ENCODE measurements around the gene MARCHF5.

DNA sequence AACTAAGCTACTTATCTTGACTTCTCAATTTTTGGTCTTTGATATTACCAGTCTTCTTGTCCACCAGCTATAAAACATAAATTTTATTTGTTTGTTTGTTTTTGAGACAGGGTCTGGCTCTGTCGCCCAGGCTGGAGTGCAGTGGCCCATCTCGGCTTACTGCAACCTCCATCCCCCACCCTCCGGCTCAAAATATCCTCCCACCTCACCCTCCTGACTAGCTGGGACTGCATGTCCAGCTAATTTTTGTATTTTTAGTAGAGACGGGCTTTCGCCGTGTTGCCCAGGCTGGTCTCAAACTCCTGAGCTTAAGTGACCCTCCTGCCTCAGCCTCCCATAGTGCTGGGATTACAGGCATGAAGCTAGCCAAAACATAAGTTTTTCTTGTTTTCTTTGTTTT, 7.5 kb downstream of the MARCHF5 start:
- TF ChIP-seq CTCF (IDR thresholded peaks at IDR 0.05; ENCODE audit: insufficient read depth, low read length, poor library complexity, severe bottlenecking) = no peak
- no peak for TF ChIP-seq EZH2phosphoT487 (conservative IDR thresholded peaks at IDR 0.05; ENCODE audit: low read length)

All from SU-DHL-6 (cell line).